ENCODE measurements around the gene EPX.
"Not testable (repeated sequence)": the region's sequence is repeated elsewhere in the genome, so short reads cannot be mapped to it uniquely, and the experiment has no call there.

EPX gene, protein sequence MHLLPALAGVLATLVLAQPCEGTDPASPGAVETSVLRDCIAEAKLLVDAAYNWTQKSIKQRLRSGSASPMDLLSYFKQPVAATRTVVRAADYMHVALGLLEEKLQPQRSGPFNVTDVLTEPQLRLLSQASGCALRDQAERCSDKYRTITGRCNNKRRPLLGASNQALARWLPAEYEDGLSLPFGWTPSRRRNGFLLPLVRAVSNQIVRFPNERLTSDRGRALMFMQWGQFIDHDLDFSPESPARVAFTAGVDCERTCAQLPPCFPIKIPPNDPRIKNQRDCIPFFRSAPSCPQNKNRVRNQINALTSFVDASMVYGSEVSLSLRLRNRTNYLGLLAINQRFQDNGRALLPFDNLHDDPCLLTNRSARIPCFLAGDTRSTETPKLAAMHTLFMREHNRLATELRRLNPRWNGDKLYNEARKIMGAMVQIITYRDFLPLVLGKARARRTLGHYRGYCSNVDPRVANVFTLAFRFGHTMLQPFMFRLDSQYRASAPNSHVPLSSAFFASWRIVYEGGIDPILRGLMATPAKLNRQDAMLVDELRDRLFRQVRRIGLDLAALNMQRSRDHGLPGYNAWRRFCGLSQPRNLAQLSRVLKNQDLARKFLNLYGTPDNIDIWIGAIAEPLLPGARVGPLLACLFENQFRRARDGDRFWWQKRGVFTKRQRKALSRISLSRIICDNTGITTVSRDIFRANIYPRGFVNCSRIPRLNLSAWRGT

GRCh38 chr17:58192612-58193011, at the start of gene EPX:
EPX (plus strand) TSS chr17:58192726; CDS start chr17:58192847, 121 bp downstream.
- DNase-seq, result no peak

- not testable (repeated sequence) for DNase-seq
Observed at GRCh38 chr17:58143335-58143734, 49.2 kb upstream of the EPX start.

GRCh38 chr17:58144801-58145200, 47.7 kb upstream of the EPX start:
- DNase-seq, result no peak

DNA sequence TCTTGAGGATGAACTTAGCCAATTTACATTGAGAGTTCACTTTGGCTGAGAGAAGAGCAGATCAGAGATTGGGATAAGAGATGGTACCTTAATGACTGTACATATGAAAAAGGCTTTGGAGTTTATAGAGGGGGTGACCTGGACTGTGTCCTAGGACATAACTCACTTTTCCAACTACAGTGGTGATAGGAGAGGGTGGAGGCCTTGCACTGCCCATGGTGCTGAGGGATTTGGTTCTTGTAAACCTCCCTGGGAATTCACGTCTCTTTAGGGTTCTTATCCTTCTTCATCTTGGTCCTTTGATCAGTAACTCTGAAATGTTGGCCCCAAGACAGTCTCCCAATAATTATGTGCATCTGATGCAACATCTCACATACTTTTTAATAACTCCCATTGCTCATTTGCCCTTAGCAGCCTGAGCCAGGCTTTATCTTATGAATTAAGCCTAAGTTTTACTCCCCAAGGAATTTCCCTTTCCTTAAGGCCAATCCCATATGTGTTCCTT, 44.5 kb upstream of the EPX start, which contains the start of gene OR4D1:
OR4D1 (plus strand) TSS at position 455 of the 505 bp plus-strand sequence. CDS start 6,770 bp downstream, outside the sequence.
- DNase-seq, result no peak

- no peak for DNase-seq
Observed at GRCh38 chr17:58148609-58149008, 43.9 kb upstream of the EPX start.

DNA sequence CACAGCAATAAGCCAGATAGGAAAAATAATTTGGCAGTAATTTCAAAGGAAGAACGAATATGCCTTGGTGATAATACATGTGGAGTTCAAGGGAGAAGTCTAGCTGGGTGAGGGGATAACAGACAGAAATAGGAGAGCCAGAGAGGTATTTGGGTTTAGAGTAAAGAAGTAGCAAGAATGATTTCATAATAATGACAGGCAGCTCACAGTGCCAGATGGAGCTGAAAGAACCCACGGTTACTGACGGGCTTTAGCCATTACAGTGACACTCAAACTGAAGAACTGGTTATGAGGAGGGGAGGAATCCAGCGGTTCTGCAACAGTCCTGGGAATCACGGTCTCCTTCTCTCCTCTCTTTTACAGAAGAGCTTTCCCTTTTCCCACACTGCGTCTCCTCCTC, 42.1 kb upstream of the EPX start:
- DNase-seq, result no peak

DNA sequence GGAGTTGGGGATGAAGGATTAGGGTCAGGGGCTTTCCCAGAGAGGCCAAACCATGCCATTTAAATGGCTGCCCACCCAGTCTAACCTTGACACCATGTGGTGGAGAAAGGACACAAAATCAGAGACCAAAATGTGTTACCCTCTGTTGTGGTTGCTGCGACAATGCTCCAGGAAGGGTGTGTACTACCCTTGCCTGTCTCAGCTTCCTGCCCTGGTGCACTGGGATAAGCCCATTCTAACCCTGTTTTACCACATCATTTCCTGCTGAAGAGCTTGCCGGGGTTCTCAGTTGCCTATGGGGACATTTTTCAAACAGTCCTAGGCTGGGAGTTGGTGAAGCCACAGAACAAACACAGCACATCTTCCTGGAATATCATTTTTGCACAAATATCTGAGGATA, 39.5 kb upstream of the EPX start:
- DNase-seq, result no peak

DNA sequence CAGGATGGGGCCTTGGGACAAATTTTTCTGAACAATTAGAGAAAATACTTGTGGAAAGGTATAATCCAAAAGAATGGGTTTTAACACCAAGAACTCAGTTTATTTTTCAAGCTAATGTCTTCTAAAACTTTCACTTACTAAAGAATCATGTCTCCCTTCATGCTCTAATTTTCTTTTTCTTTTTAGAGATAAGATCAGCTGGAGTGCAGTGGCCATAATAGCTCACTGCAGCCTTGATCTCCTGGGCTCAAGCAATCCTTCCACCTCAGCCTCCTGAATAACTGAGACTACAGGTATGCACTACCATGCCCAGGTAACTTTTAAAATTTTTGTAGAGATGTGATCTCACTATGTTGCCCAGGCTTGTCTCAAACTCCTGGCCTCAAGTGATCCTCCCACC, 38.9 kb upstream of the EPX start:
- no peak for DNase-seq

GRCh38 chr17:58156839-58157803, 35.4 kb upstream of the EPX start:
- DNase-seq, result peak in 27 of 56 donors; percentile 1 to 67 (median 19)

GRCh38 chr17:58158181-58158580, 34.3 kb upstream of the EPX start:
- no peak for DNase-seq

DNA sequence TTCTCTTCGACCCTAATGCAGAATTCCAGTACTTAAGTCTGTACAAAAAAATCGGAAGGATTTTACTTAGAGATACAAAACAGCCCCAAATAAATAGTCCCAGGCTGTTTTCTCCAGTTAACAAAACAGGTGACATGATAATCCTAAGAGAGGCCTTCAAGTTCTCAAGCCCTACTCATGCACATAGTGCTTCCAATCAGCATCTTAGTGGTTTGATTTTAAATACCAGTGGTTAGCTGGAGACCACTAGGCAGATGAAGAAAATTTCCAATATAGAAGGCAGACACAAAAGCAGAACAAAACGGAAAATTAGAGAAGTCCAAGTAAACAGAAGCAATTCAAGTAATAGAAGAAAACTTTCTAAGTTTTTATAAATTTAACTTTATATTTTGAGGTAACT, 31.0 kb upstream of the EPX start:
- DNase-seq, result no peak

DNA sequence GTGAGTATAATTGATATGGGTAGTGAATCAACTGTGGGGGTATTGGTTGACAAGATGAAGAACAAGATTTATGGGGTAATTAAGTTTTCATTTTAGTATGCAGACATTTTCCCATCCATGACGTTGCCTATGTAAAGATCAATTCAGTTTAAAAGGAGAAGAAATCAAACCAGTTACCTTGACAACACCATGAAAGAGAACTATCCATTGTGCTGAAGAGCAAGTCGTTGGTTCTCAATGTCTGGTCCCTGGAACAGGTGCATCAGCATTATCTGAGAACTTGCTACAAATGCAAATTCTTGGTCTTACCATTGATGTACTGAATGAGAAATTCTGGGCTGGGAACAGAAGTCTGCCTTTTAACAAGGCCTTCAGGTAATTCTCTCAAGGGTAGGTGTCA, 26.5 kb upstream of the EPX start:
- no peak for DNase-seq

- no peak for DNase-seq
Observed at GRCh38 chr17:58166682-58167081, 25.8 kb upstream of the EPX start, which contains the start of gene OR4D2. OR4D2 (plus strand) TSS chr17:58166982; CDS start chr17:58169656, 2,674 bp downstream.

DNA sequence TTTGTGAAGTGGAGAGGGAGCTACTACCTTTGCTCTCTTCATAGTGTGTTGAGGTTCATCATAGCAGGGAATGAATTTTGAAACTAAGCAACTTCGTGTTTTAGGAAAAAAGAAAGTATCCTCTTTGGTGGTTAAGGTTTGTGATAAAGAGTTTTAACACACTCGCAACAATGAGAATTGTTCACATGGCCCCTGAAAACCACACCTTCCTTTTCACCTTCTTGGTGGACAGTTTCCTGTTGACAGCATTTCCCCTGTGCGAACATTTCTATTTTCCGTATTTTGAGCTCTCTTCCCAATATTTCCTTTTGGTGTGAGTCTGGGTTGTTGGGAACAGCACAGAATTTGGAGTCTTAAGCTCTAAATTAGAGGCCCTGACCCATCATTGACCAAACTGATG, 21.9 kb upstream of the EPX start:
- no peak for DNase-seq

DNA sequence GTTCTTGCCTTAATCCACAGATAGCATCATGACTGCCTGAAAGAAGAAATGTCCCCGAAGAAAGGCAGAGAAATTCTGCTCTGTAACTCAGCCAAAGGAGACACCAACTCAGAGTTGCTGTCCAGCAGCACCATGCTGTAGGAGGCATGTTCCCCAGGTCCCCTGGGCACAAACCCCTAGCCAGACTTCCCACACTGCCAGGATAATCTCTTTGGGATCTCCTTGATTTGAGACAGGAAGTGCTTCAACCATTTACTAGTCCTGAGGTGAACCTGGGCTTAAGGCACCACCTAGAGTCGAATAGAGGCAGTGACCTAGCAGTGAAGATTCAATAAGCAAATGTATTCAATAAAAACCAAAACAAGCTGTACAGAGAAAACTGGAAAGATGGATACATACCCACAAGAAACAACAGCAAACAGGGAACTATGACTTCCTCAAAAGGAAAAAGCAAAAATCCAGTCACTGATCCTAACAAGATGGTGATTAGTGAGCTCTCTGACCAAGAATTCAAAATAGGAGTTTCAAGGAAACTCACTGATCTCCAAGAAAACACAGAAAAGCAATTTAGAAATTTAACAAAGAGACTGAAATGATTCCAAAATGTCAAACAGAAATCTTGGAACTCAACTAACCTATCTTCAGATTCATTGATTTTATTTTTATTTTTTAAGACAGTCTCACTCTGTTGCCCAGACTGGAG, 20.0 kb upstream of the EPX start:
- peak in 1 of 56 donors; percentile 27 for DNase-seq

GRCh38 chr17:58174871-58175270, 17.7 kb upstream of the EPX start:
- DNase-seq, result no peak

- DNase-seq, result no peak
Observed at GRCh38 chr17:58176200-58176599, 16.3 kb upstream of the EPX start.

- no peak for DNase-seq
Observed at GRCh38 chr17:58181796-58182195, 10.7 kb upstream of the EPX start.

DNA sequence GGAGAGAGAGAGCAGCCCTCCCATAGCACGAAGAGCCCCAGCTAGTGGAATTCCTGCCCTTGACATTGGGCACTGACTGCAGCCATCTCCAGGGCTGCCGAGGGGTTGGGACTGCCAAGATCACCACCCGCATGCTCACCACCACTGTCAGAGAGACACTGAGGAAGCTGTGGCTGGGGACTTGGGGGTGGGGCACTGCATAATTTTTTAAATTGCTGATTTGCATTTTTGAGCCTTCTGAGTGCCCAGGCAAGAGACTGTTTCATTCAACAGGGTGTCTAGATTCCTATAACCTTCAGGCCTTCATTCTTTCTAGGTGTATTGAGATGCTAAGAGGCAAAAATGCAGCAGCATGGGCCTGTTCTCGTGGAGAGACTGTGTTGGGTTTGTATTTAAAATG, 9.0 kb upstream of the EPX start:
- no peak for DNase-seq

DNA sequence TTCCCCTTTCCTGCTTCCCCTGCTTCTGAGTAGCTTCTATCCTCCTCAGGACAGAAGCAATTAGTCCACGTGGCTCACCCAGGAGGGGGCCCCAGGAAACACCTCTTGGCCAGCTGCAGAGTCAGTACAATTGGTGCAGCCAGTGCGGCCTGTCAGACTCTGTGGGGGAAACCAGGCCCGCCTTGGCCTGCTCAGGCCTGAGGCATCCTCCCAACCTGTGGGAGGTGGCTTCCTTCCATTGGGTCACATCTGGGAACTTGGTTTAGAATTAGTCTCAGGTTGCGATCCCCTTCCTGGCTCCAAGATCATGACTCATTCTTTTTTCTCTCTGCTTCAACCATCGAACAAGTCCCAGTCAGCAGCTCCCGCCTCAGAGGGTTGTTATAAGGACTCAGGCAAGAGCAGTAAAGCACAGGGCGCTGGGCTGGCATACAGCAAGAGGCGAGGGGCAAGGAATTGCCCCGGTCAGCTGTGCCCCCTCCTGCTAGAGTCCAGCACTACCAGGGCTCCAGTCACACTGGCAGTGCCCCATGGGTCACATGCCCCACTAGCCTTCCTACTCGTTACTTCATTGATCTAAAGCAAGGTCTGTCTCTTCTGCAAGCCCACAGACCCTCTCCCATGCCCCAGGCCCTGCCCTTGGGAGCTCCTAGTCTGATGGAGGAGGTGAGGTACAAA, 8.1 kb upstream of the EPX start:
- DNase-seq, result no peak
